Measurements from ENCODE around the gene LOXHD1. TPM values are rescaled to one million over a fixed set of nuclear protein-coding genes. Genes with fewer than 3 reads are reported as not detected.

Gene LOXHD1
- total RNA-seq, 2 donors from 2014 or later, result 0.27 to 5.5 TPM

- Histone ChIP-seq H3K27me3 (replicated peaks; ENCODE audit: insufficient read depth) (no peaks in the 10 kb centered on the region), H3K9me3 (no peaks in the 10 kb centered on the region), H3K36me3 (no peaks in the 10 kb centered on the region), H3K27ac (peak overlapping the region in 1 of 2 donors; percentile 30), H3K4me3 (no peak overlapping the region), H3K4me1 (ENCODE audit: control insufficient read depth in 1 of 2, low read depth in 2 of 2) (peaks cover 12 to 20% of the 10 kb centered on the region in 2 donors)
- no peak for TF ChIP-seq CTCF (IDR thresholded peaks at IDR 0.05)
- ATAC-seq (ENCODE audit: insufficient number of reproducible peaks, low FRiP score, low read depth) (peak; percentile 12), DNase-seq (ENCODE audit: low spot score) (no peak)
These were observed 190.5 kb downstream of the LOXHD1 start for GRCh38 chr18:46466234-46467160.

DNA sequence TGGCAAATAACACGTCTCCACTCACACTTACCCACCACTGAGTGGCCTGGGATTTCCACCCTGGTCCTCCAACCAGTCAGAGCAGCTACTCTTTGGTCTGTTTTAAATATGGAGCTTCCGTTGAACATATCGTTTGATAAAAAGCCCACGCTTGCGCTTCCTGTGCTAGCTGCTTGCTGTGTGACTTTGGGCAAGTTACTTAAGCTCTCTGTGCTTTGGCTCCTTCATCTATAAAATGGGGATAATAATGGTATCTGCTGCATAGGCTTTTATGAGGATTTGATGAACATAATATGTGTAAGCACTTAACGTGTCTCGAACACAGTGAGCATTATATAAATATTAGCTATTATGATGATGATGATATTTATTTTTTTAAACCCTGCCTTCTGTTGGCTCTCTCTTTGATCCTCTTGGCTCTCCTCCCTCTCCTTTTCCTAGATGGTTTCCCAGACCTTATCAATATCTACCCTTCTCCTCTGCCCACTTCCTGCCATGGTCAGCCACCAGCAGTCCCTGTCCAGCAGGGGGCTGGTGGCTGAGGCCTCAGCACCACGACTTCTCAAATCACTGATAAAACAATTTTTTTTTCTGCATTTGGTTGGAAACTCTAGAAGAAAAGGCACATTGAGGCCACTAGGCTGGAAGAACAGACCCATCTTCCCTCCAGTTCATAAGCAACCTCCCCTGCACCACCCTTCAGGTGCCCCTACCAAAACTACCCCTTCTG, 191.9 kb downstream of the LOXHD1 start:
- H3K36me3 ChIP-seq, result no peaks in the 10 kb centered on the region
- no peaks in the 10 kb centered on the region for H3K9me3 ChIP-seq
- no peak overlapping the region for H3K4me3 ChIP-seq
- TF ChIP-seq CTCF (IDR thresholded peaks at IDR 0.05), result peak; percentile 13
- DNase-seq (ENCODE audit: low spot score), result no peak
- H3K27ac ChIP-seq, result peak overlapping the region in 1 of 2 donors; percentile 19
- ATAC-seq (ENCODE audit: insufficient number of reproducible peaks, low FRiP score, low read depth), result no peak
- H3K27me3 ChIP-seq (replicated peaks; ENCODE audit: insufficient read depth), result no peaks in the 10 kb centered on the region
- H3K4me1 ChIP-seq (ENCODE audit: control insufficient read depth in 1 of 2, low read depth in 2 of 2), result peaks cover 12 to 20% of the 10 kb centered on the region in 2 donors

GRCh38 chr18:46462523-46462922, 194.5 kb downstream of the LOXHD1 start:
- no peak for DNase-seq (ENCODE audit: low spot score)
- ATAC-seq (ENCODE audit: insufficient number of reproducible peaks, low FRiP score, low read depth), result no peak
- Histone ChIP-seq H3K36me3 (no peaks in the 10 kb centered on the region), H3K27ac (no peak overlapping the region), H3K27me3 (replicated peaks; ENCODE audit: insufficient read depth) (no peaks in the 10 kb centered on the region), H3K9me3 (no peaks in the 10 kb centered on the region), H3K4me3 (no peak overlapping the region), H3K4me1 (ENCODE audit: control insufficient read depth in 1 of 2, low read depth in 2 of 2) (peaks cover 12 to 20% of the 10 kb centered on the region in 2 donors)
- no peak for TF ChIP-seq CTCF (IDR thresholded peaks at IDR 0.05)

- peaks cover 12 to 20% of the 10 kb centered on the region in 2 donors for H3K4me1 ChIP-seq (ENCODE audit: control insufficient read depth in 1 of 2, low read depth in 2 of 2)
- no peak for TF ChIP-seq CTCF (IDR thresholded peaks at IDR 0.05)
- H3K4me3 ChIP-seq, result no peak overlapping the region
- no peaks in the 10 kb centered on the region for H3K27me3 ChIP-seq (replicated peaks; ENCODE audit: insufficient read depth)
- ATAC-seq (ENCODE audit: insufficient number of reproducible peaks, low FRiP score, low read depth) (no peak), DNase-seq (ENCODE audit: low spot score) (no peak)
- H3K27ac ChIP-seq, result no peak overlapping the region
- no peaks in the 10 kb centered on the region for H3K36me3 ChIP-seq
- no peaks in the 10 kb centered on the region for H3K9me3 ChIP-seq
These were observed 195.0 kb downstream of the LOXHD1 start for GRCh38 chr18:46461993-46462392.

- DNase-seq (ENCODE audit: low spot score) (no peak), ATAC-seq (ENCODE audit: insufficient number of reproducible peaks, low FRiP score, low read depth) (no peak)
- Histone ChIP-seq H3K4me1 (ENCODE audit: control insufficient read depth in 1 of 2, low read depth in 2 of 2) (peaks cover 5 to 8% of the 10 kb centered on the region in 2 donors), H3K9me3 (no peaks in the 10 kb centered on the region), H3K36me3 (no peaks in the 10 kb centered on the region), H3K4me3 (no peak overlapping the region), H3K27me3 (replicated peaks; ENCODE audit: insufficient read depth) (no peaks in the 10 kb centered on the region), H3K27ac (no peak overlapping the region)
- TF ChIP-seq CTCF (IDR thresholded peaks at IDR 0.05), result no peak
These were observed 196.3 kb downstream of the LOXHD1 start for GRCh38 chr18:46460754-46461153.
